ENCODE data around the gene NPAS3.

DNA sequence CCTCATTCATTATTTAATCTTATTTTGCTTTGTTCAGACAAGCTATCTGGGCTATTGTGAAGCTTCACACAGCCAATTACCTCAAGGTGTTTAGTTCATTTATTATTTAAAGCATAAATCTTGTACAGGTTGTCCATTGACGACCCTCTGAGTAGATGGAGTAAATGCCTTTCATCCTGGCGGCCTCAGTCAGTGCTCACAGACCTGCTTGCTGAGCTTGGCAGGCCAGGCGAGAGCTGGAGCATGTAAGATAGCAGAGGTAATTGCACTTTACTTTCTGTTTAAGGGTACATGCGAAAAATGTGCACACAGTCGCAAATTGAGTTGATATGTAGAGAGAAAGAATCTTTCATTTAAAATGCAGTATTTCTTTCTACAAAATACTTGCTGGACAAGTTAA lies 224.4 kb downstream of the NPAS3 start:
- TF ChIP-seq, protein P1, sequence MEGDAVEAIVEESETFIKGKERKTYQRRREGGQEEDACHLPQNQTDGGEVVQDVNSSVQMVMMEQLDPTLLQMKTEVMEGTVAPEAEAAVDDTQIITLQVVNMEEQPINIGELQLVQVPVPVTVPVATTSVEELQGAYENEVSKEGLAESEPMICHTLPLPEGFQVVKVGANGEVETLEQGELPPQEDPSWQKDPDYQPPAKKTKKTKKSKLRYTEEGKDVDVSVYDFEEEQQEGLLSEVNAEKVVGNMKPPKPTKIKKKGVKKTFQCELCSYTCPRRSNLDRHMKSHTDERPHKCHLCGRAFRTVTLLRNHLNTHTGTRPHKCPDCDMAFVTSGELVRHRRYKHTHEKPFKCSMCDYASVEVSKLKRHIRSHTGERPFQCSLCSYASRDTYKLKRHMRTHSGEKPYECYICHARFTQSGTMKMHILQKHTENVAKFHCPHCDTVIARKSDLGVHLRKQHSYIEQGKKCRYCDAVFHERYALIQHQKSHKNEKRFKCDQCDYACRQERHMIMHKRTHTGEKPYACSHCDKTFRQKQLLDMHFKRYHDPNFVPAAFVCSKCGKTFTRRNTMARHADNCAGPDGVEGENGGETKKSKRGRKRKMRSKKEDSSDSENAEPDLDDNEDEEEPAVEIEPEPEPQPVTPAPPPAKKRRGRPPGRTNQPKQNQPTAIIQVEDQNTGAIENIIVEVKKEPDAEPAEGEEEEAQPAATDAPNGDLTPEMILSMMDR (conservative IDR thresholded peaks at IDR 0.05), result no peak
- TF ChIP-seq EZH2 (IDR thresholded peaks at IDR 0.05; ENCODE audit: low read depth), result no peak
